ENCODE results near the gene MS4A1.

DNA sequence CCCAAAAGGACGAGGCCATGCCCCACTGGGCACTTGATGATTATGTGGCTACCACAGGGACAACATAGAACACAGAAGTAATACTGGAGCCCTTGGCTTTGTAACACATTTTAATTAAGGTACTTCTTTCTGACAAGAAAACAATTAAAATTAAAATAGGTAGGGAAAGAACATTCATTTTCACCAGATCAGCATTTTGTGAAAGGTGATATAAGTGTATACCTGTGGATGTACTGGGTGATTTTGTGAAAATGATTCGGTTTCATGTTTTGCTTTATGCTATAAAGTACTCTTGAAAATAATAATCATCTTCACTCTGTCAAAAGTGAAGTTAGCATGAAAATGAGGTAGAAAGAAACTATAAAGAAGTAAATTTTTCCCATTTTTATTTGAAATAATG lies 37.8 kb downstream of the MS4A1 start:
- no peak for TF ChIP-seq CEBPB (IDR thresholded peaks at IDR 0.05; ENCODE audit: low read depth, low read length)
- TF ChIP-seq MXI1 (IDR thresholded peaks at IDR 0.05; ENCODE audit: borderline replicate concordance, low read depth, low read length), result no peak
- TF ChIP-seq, protein P1, sequence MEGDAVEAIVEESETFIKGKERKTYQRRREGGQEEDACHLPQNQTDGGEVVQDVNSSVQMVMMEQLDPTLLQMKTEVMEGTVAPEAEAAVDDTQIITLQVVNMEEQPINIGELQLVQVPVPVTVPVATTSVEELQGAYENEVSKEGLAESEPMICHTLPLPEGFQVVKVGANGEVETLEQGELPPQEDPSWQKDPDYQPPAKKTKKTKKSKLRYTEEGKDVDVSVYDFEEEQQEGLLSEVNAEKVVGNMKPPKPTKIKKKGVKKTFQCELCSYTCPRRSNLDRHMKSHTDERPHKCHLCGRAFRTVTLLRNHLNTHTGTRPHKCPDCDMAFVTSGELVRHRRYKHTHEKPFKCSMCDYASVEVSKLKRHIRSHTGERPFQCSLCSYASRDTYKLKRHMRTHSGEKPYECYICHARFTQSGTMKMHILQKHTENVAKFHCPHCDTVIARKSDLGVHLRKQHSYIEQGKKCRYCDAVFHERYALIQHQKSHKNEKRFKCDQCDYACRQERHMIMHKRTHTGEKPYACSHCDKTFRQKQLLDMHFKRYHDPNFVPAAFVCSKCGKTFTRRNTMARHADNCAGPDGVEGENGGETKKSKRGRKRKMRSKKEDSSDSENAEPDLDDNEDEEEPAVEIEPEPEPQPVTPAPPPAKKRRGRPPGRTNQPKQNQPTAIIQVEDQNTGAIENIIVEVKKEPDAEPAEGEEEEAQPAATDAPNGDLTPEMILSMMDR (conservative IDR thresholded peaks at IDR 0.05; ENCODE audit: low read depth, low read length), result no peak
- no peak for TF ChIP-seq BHLHE40 (IDR thresholded peaks at IDR 0.05; ENCODE audit: low read depth, low read length)
- TF ChIP-seq RCOR1 (IDR thresholded peaks at IDR 0.05; ENCODE audit: insufficient replicate concordance, low read length), result no peak
- TF ChIP-seq POLR2A (IDR thresholded peaks at IDR 0.05; ENCODE audit: low read depth, low read length), result no peak
- TF ChIP-seq RFX5 (IDR thresholded peaks at IDR 0.05; ENCODE audit: low read depth, low read length), result no peak
- TF ChIP-seq, protein P2, sequence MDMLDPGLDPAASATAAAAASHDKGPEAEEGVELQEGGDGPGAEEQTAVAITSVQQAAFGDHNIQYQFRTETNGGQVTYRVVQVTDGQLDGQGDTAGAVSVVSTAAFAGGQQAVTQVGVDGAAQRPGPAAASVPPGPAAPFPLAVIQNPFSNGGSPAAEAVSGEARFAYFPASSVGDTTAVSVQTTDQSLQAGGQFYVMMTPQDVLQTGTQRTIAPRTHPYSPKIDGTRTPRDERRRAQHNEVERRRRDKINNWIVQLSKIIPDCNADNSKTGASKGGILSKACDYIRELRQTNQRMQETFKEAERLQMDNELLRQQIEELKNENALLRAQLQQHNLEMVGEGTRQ (IDR thresholded peaks at IDR 0.05; ENCODE audit: low read depth, low read length), result no peak
- TF ChIP-seq RAD21 (IDR thresholded peaks at IDR 0.05; ENCODE audit: low read length), result no peak
- TF ChIP-seq, protein P3, sequence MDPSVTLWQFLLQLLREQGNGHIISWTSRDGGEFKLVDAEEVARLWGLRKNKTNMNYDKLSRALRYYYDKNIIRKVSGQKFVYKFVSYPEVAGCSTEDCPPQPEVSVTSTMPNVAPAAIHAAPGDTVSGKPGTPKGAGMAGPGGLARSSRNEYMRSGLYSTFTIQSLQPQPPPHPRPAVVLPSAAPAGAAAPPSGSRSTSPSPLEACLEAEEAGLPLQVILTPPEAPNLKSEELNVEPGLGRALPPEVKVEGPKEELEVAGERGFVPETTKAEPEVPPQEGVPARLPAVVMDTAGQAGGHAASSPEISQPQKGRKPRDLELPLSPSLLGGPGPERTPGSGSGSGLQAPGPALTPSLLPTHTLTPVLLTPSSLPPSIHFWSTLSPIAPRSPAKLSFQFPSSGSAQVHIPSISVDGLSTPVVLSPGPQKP (IDR thresholded peaks at IDR 0.05; ENCODE audit: borderline replicate concordance, low read depth, low read length), result no peak
- TF ChIP-seq MAFK (IDR thresholded peaks at IDR 0.05; ENCODE audit: low read depth, low read length), result peak; percentile 31; the same call in 1 of the 2 replicates
- TF ChIP-seq NFE2L2 (IDR thresholded peaks at IDR 0.05; ENCODE audit: low read depth, low read length), result no peak
- no peak for TF ChIP-seq SMC3 (IDR thresholded peaks at IDR 0.05; ENCODE audit: low read depth, low read length)
